HEK293 (cell line): ENCODE results near the gene FAM171A2.

Experiments used
- CTCF ChIA-PET: fragments of 350-600 bp; formaldehyde crosslinking; extraction: SDS; loops from one replicate; lab custom pipeline; 2021; ENCODE audit warnings: antibody characterized with exemption; lab: Yijun Ruan, JAX
- POLR2A ChIA-PET: fragments of 300-600 bp; formaldehyde crosslinking; extraction: SDS; loops from one replicate; lab custom pipeline; 2020; ENCODE audit warnings: antibody characterized with exemption, inconsistent platforms; lab: Yijun Ruan, JAX
- H3K27ac ChIP-seq: fragments of 200-500 bp; sonication (Bioruptor generic); 2 replicates; pipeline ENCODE4 v1.5.1; 2014; ENCODE audit warnings: low read depth, low read length, control low read depth, inconsistent platforms; ENCODE audit errors: extremely low read depth
- H3K36me3 ChIP-seq, 2 experiments: fragments of 200-500 bp in 1 of 2; sonication (Bioruptor generic) in 1 of 2; 1 replicate in 1 of 2; 2 replicates in 1 of 2; pipeline ENCODE4 v1.5.1; 2014 to 2017; ENCODE audit warnings: inconsistent platforms in 2 of 2, low read length in 2 of 2; ENCODE audit not compliant: control insufficient read depth in 2 of 2, insufficient read depth in 1 of 2
- H3K4me1 ChIP-seq: fragments of 200-500 bp; sonication (Bioruptor generic); 2 replicates; pipeline ENCODE4 v1.5.1; 2014; ENCODE audit warnings: mild to moderate bottlenecking, low read length, inconsistent platforms; ENCODE audit not compliant: control insufficient read depth, insufficient read depth
- H3K4me3 ChIP-seq: 2 replicates; pipeline ENCODE4 v1.5.1; 2011; ENCODE audit warnings: low read depth, mild to moderate bottlenecking, control low read depth, low read length, moderate library complexity
- H3K9me3 ChIP-seq: fragments of 200-500 bp; sonication (Bioruptor generic); 2 replicates; pipeline ENCODE4 v1.5.1; 2014; ENCODE audit warnings: low read depth, low read length, inconsistent platforms; ENCODE audit not compliant: control insufficient read depth, insufficient read depth
- EGR2 ChIP-seq: fragments of 450-650 bp; formaldehyde crosslinking; IDR thresholded peaks from 2 replicates; pipeline ENCODE4 v1.5.1; 2016; ENCODE audit warnings: low read depth, missing biosample characterization, missing genetic modification characterization
- GFI1B ChIP-seq: fragments of 450-650 bp; formaldehyde crosslinking; IDR thresholded peaks from 2 replicates; pipeline ENCODE4 v1.5.1; 2016; ENCODE audit warnings: missing biosample characterization, missing genetic modification characterization
- GLI2 ChIP-seq: fragments of 450-650 bp; formaldehyde crosslinking; IDR thresholded peaks from 2 replicates; pipeline ENCODE4; 2017; ENCODE audit warnings: missing biosample characterization, missing genetic modification characterization, low read depth, borderline replicate concordance
- GLIS2 ChIP-seq: fragments of 450-650 bp; formaldehyde crosslinking; IDR thresholded peaks from 2 replicates; pipeline ENCODE4 v1.5.1; 2016; ENCODE audit warnings: missing biosample characterization, missing genetic modification characterization
- IKZF3 ChIP-seq: fragments of 450-650 bp; IDR thresholded peaks from 2 replicates; pipeline ENCODE4 v1.5.0; 2018; ENCODE audit warnings: missing biosample characterization, mild to moderate bottlenecking, missing genetic modification characterization, moderate library complexity
- KLF1 ChIP-seq: fragments of 450-650 bp; formaldehyde crosslinking; IDR thresholded peaks from 2 replicates; pipeline ENCODE4 v1.5.1; 2016; ENCODE audit warnings: missing biosample characterization, missing genetic modification characterization
- ZBTB20 ChIP-seq: fragments of 450-650 bp; formaldehyde crosslinking; IDR thresholded peaks from 2 replicates; pipeline ENCODE4 v1.5.1; 2016; ENCODE audit warnings: missing biosample characterization, missing genetic modification characterization
- ZBTB48 ChIP-seq: fragments of 450-650 bp; formaldehyde crosslinking; IDR thresholded peaks from 2 replicates; pipeline ENCODE4 v1.5.1; 2016; ENCODE audit warnings: missing biosample characterization, missing genetic modification characterization
- ZFP37 ChIP-seq: fragments of 450-650 bp; formaldehyde crosslinking; IDR thresholded peaks from 2 replicates; pipeline ENCODE4 v1.5.1; 2016; ENCODE audit warnings: missing biosample characterization, missing genetic modification characterization
- ZNF146 ChIP-seq: fragments of 450-650 bp; formaldehyde crosslinking; IDR thresholded peaks from 2 replicates; pipeline ENCODE4 v1.5.1; 2016; ENCODE audit warnings: missing biosample characterization, missing genetic modification characterization
- ZNF324 ChIP-seq: fragments of 450-650 bp; formaldehyde crosslinking; IDR thresholded peaks from 2 replicates; pipeline ENCODE4 v1.5.1; 2016; ENCODE audit warnings: missing biosample characterization, missing genetic modification characterization
- ZNF473 ChIP-seq: fragments of 450-650 bp; formaldehyde crosslinking; IDR thresholded peaks from 2 replicates; pipeline ENCODE4 v1.5.1; 2017; ENCODE audit warnings: missing biosample characterization, missing genetic modification characterization
- ZNF660 ChIP-seq: fragments of 450-650 bp; IDR thresholded peaks from 2 replicates; pipeline ENCODE4 v1.5.1; 2018; ENCODE audit warnings: missing biosample characterization, mild to moderate bottlenecking, missing genetic modification characterization
- ZNF677 ChIP-seq: fragments of 450-650 bp; IDR thresholded peaks from 2 replicates; pipeline ENCODE4 v1.5.0; 2018; ENCODE audit warnings: missing biosample characterization, mild to moderate bottlenecking, missing genetic modification characterization, moderate library complexity
- ZNF776 ChIP-seq: fragments of 450-650 bp; formaldehyde crosslinking; IDR thresholded peaks from 2 replicates; pipeline ENCODE4 v1.5.0; 2017; ENCODE audit warnings: missing biosample characterization, missing genetic modification characterization, borderline replicate concordance
- ZNF843 ChIP-seq: fragments of 450-650 bp; formaldehyde crosslinking; IDR thresholded peaks from 2 replicates; pipeline ENCODE4 v1.5.1; 2016; ENCODE audit warnings: missing biosample characterization, missing genetic modification characterization
- TF ChIP-seq, protein P1 (sequence below): fragments of 450-650 bp; formaldehyde crosslinking; IDR thresholded peaks from 2 replicates; pipeline ENCODE4 v1.5.1; 2016; ENCODE audit warnings: missing biosample characterization, missing genetic modification characterization
- TF ChIP-seq, protein P2 (sequence below): fragments of 450-650 bp; formaldehyde crosslinking; conservative IDR thresholded peaks from 2 replicates; pipeline ENCODE4 v1.5.1; 2016; ENCODE audit warnings: low read depth, missing biosample characterization, missing genetic modification characterization
- TF ChIP-seq, protein P3 (sequence below): fragments of 450-650 bp; formaldehyde crosslinking; IDR thresholded peaks from 2 replicates; pipeline ENCODE4 v1.5.1; 2017; ENCODE audit warnings: missing biosample characterization, missing genetic modification characterization
- TF ChIP-seq, protein P4 (sequence below): fragments of 450-650 bp; formaldehyde crosslinking; IDR thresholded peaks from 2 replicates; pipeline ENCODE4 v1.5.1; 2016; ENCODE audit warnings: missing biosample characterization, missing genetic modification characterization
- TF ChIP-seq, protein P5 (sequence below): fragments of 450-650 bp; formaldehyde crosslinking; IDR thresholded peaks from 2 replicates; pipeline ENCODE4 v1.5.1; 2016; ENCODE audit warnings: missing biosample characterization, missing genetic modification characterization

FAM171A2 gene

DNA sequence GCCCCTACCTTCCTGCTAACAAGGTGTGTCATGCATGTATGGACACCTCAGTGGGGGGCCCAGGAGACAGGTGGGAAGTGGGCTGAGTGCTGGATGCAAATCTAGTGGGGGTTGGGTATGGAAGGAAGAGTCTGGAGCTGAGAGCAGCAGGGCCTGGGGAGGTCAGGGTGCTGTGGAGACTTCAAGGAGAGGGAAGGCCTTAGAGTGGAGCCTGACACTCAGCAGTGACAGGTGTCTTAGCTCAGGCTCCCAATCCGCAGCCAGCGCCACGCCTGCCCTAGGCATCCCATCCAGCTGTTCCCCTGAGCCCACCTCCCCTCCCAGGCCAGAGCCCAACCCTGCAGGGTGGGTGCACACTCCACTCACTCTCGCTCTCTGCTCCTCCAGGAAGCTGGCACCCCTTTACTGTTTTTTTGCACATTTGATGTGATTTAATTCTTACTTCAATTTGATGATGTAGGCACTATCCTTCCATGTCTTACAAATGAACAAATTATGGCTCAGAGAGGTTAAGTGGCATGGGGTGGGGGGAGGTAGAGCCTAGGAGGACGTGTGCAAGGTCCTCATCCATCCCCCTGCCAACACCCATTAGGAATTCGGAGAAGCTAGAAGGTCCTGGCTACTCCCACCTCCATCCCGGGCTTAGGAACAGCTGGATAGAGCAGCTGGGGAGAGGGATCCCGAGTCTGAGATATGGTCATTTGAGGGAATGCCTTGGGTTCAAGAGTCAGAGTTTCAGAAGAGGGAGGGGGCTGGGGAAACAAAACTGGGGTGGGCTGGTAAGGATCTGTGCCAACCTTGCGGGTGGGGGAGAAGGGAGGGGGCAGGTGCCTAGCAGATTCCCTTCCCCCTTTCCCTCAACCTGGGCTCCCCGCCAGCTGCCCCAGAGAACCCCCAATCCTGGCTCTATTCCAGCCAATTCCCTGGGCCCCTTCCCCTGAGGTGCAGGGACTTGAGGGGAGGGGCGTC is 2.1 kb downstream of the FAM171A2 start (continued):
- TF ChIP-seq, protein P1, sequence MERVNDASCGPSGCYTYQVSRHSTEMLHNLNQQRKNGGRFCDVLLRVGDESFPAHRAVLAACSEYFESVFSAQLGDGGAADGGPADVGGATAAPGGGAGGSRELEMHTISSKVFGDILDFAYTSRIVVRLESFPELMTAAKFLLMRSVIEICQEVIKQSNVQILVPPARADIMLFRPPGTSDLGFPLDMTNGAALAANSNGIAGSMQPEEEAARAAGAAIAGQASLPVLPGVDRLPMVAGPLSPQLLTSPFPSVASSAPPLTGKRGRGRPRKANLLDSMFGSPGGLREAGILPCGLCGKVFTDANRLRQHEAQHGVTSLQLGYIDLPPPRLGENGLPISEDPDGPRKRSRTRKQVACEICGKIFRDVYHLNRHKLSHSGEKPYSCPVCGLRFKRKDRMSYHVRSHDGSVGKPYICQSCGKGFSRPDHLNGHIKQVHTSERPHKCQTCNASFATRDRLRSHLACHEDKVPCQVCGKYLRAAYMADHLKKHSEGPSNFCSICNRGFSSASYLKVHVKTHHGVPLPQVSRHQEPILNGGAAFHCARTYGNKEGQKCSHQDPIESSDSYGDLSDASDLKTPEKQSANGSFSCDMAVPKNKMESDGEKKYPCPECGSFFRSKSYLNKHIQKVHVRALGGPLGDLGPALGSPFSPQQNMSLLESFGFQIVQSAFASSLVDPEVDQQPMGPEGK = peak; percentile 45; the same call in 1 of the 2 replicates
- TF ChIP-seq KLF1 (peak; percentile 49; the same call in 1 of the 2 replicates), ZNF146 (tag by site-specific recombination) (no peak), ZFP37 (tag by site-specific recombination) (no peak), ZNF776 (tag by site-specific recombination) (no peak), GLIS2 (0 out of 2 replicates have a peak, but pooled peaks have one; percentile 10), ZNF473 (tag by site-specific recombination) (no peak)
- TF ChIP-seq, protein P2, sequence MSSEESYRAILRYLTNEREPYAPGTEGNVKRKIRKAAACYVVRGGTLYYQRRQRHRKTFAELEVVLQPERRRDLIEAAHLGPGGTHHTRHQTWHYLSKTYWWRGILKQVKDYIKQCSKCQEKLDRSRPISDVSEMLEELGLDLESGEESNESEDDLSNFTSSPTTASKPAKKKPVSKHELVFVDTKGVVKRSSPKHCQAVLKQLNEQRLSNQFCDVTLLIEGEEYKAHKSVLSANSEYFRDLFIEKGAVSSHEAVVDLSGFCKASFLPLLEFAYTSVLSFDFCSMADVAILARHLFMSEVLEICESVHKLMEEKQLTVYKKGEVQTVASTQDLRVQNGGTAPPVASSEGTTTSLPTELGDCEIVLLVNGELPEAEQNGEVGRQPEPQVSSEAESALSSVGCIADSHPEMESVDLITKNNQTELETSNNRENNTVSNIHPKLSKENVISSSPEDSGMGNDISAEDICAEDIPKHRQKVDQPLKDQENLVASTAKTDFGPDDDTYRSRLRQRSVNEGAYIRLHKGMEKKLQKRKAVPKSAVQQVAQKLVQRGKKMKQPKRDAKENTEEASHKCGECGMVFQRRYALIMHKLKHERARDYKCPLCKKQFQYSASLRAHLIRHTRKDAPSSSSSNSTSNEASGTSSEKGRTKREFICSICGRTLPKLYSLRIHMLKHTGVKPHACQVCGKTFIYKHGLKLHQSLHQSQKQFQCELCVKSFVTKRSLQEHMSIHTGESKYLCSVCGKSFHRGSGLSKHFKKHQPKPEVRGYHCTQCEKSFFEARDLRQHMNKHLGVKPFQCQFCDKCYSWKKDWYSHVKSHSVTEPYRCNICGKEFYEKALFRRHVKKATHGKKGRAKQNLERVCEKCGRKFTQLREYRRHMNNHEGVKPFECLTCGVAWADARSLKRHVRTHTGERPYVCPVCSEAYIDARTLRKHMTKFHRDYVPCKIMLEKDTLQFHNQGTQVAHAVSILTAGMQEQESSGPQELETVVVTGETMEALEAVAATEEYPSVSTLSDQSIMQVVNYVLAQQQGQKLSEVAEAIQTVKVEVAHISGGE (tag by site-specific recombination) = 0 out of 2 replicates have a peak, but pooled peaks have one; percentile 15

DNA sequence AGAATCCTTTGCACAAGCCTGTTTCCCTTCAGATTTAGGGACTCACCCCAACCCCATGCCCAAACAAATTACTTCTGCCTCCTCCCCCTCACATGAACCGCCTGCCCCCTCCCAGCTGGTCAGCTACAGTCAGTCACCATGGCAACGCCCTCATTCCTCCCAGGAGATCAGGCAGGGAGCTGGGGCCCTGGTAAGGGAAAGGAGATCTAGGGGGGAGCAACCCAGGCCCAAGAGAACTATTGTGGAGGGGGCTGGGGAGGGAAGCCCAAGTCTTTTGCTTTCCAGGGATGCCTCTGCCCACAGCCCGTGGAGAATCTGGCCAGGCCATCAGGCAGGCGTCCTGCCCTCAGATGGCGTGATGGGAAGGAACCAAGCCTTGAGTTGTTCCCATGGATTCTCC is 2.8 kb downstream of the FAM171A2 start:
- CTCF ChIA-PET = interaction anchor here (1.0 to 4.5 kb wide), 5 partner anchors 10 to 157 kb away, joined by 4 to 21 read pairs (median 7); partner anchors contain the start of gene GRN
- peaks cover 21% of the 10 kb centered on the region for H3K4me1 ChIP-seq
- POLR2A ChIA-PET = interaction anchor here (0.8 to 4.7 kb wide), 2 partner anchors 16 to 24 kb away, joined by 3 to 23 read pairs; partner anchors contain the start of gene GRN
- peak; percentile 79 for TF ChIP-seq IKZF3 (tag by site-specific recombination)
- TF ChIP-seq GFI1B (tag by site-specific recombination) = no peak
- peak; percentile 39; the same call in 1 of the 2 replicates for TF ChIP-seq ZBTB48 (tag by site-specific recombination)
- no peak for TF ChIP-seq ZNF324 (tag by site-specific recombination)
- TF ChIP-seq, protein P3, sequence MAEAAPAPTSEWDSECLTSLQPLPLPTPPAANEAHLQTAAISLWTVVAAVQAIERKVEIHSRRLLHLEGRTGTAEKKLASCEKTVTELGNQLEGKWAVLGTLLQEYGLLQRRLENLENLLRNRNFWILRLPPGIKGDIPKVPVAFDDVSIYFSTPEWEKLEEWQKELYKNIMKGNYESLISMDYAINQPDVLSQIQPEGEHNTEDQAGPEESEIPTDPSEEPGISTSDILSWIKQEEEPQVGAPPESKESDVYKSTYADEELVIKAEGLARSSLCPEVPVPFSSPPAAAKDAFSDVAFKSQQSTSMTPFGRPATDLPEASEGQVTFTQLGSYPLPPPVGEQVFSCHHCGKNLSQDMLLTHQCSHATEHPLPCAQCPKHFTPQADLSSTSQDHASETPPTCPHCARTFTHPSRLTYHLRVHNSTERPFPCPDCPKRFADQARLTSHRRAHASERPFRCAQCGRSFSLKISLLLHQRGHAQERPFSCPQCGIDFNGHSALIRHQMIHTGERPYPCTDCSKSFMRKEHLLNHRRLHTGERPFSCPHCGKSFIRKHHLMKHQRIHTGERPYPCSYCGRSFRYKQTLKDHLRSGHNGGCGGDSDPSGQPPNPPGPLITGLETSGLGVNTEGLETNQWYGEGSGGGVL (tag by site-specific recombination) = peak; percentile 95
- no peak for TF ChIP-seq ZNF660 (tag by site-specific recombination)
- TF ChIP-seq ZNF843 (tag by site-specific recombination) = no peak
- 0 out of 2 replicates have a peak, but pooled peaks have one; percentile 8 for TF ChIP-seq ZBTB20 (tag by site-specific recombination)
- TF ChIP-seq, protein P4, sequence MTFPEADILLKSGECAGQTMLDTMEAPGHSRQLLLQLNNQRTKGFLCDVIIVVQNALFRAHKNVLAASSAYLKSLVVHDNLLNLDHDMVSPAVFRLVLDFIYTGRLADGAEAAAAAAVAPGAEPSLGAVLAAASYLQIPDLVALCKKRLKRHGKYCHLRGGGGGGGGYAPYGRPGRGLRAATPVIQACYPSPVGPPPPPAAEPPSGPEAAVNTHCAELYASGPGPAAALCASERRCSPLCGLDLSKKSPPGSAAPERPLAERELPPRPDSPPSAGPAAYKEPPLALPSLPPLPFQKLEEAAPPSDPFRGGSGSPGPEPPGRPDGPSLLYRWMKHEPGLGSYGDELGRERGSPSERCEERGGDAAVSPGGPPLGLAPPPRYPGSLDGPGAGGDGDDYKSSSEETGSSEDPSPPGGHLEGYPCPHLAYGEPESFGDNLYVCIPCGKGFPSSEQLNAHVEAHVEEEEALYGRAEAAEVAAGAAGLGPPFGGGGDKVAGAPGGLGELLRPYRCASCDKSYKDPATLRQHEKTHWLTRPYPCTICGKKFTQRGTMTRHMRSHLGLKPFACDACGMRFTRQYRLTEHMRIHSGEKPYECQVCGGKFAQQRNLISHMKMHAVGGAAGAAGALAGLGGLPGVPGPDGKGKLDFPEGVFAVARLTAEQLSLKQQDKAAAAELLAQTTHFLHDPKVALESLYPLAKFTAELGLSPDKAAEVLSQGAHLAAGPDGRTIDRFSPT = no peak
- 0 out of 2 replicates have a peak, but pooled peaks have one; percentile 9 for TF ChIP-seq EGR2 (tag by site-specific recombination)
- 0 out of 2 replicates have a peak, but pooled peaks have one; percentile 12 for TF ChIP-seq GLIS2
- TF ChIP-seq, protein P5, sequence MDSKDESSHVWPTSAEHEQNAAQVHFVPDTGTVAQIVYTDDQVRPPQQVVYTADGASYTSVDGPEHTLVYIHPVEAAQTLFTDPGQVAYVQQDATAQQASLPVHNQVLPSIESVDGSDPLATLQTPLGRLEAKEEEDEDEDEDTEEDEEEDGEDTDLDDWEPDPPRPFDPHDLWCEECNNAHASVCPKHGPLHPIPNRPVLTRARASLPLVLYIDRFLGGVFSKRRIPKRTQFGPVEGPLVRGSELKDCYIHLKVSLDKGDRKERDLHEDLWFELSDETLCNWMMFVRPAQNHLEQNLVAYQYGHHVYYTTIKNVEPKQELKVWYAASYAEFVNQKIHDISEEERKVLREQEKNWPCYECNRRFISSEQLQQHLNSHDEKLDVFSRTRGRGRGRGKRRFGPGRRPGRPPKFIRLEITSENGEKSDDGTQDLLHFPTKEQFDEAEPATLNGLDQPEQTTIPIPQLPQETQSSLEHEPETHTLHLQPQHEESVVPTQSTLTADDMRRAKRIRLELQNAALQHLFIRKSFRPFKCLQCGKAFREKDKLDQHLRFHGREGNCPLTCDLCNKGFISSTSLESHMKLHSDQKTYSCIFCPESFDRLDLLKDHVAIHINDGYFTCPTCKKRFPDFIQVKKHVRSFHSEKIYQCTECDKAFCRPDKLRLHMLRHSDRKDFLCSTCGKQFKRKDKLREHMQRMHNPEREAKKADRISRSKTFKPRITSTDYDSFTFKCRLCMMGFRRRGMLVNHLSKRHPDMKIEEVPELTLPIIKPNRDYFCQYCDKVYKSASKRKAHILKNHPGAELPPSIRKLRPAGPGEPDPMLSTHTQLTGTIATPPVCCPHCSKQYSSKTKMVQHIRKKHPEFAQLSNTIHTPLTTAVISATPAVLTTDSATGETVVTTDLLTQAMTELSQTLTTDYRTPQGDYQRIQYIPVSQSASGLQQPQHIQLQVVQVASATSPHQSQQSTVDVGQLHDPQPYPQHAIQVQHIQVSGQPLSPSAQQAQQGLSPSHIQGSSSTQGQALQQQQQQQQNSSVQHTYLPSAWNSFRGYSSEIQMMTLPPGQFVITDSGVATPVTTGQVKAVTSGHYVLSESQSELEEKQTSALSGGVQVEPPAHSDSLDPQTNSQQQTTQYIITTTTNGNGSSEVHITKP = peak; percentile 75
- no peak for TF ChIP-seq ZNF677
- no peak for TF ChIP-seq GLI2 (tag by site-specific recombination)

More for the DNA sequence above, 2.8 kb downstream of the FAM171A2 start:
- Histone ChIP-seq H3K4me3 (no peak overlapping the region), H3K9me3 (no peaks in the 10 kb centered on the region), H3K36me3 (peaks cover 0 to 14% of the 10 kb centered on the region in 2 experiments; a peak in 2 of 3 replicates), H3K27ac (peak overlapping the region; percentile 45; the same call in 1 of the 2 replicates)
